Parathyroid adenoma (tissue), 2 donors: ENCODE measurements around the gene BRD4.

Experiments used
- H2AFZ ChIP-seq: fragments of 300-600 bp; sonication (generic); one replicate; pipeline ENCODE4 v1.7.0; 2017; ENCODE audit warnings: antibody characterized with exemption, mild to moderate bottlenecking
- H3K27ac ChIP-seq: fragments of 300-600 bp; sonication (generic); one replicate; pipeline ENCODE4 v1.7.0; 2017
- H3K27me3 ChIP-seq: fragments of 300-600 bp; sonication (generic); one replicate; pipeline ENCODE4 v1.7.0; 2017; ENCODE audit warnings: low read length; ENCODE audit not compliant: control insufficient read depth, insufficient read depth
- H3K36me3 ChIP-seq: fragments of 300-600 bp; sonication (generic); one replicate; pipeline ENCODE4 v1.7.0; 2017; ENCODE audit warnings: low read length; ENCODE audit not compliant: control insufficient read depth, insufficient read depth
- H3K4me1 ChIP-seq: fragments of 300-600 bp; sonication (generic); one replicate; pipeline ENCODE4 v1.7.0; 2017; ENCODE audit warnings: control low read depth
- H3K4me2 ChIP-seq: fragments of 300-600 bp; sonication (generic); one replicate; pipeline ENCODE4 v1.7.0; 2017; ENCODE audit warnings: low read length
- H3K4me3 ChIP-seq: fragments of 300-600 bp; sonication (generic); one replicate; pipeline ENCODE4 v1.7.0; 2017; ENCODE audit warnings: low read depth, low read length
- H3K79me2 ChIP-seq: fragments of 300-600 bp; sonication (generic); one replicate; pipeline ENCODE4 v1.7.0; 2017; ENCODE audit warnings: control low read depth
- H3K9ac ChIP-seq: fragments of 300-600 bp; sonication (generic); one replicate; pipeline ENCODE4 v1.7.0; 2017; ENCODE audit warnings: mild to moderate bottlenecking
- H3K9me3 ChIP-seq: fragments of 300-600 bp; sonication (generic); one replicate; pipeline ENCODE4 v1.7.0; 2017; ENCODE audit warnings: low read length; ENCODE audit not compliant: control insufficient read depth
- CTCF ChIP-seq: fragments of 300-600 bp; sonication (generic); IDR thresholded peaks from one replicate; pipeline ENCODE4 v1.7.0; 2017; ENCODE audit warnings: antibody characterized with exemption, mild to moderate bottlenecking
- donor health status: primary hyperparathyroidism.

The BRD4 gene

GRCh38 chr19:15223649-15224361 lies 108.5 kb downstream of the BRD4 start:
- Histone ChIP-seq H3K4me1 (peaks cover 3% of the 10 kb centered on the region), H3K4me3 (peak overlapping the region; percentile 71), H3K4me2 (peak overlapping the region; percentile 95), H3K79me2 (no peaks in the 10 kb centered on the region), H3K27me3 (no peaks in the 10 kb centered on the region), H3K36me3 (no peaks in the 10 kb centered on the region), H3K9me3 (no peaks in the 10 kb centered on the region), H3K27ac (peak overlapping the region; percentile 46), H3K9ac (no peak overlapping the region), H2AFZ (peak overlapping the region; percentile 98)
- TF ChIP-seq CTCF: no peak

- no peaks in the 10 kb centered on the region for H3K79me2 ChIP-seq
- no peaks in the 10 kb centered on the region for H3K36me3 ChIP-seq
- H3K9me3 ChIP-seq: no peaks in the 10 kb centered on the region
- no peaks in the 10 kb centered on the region for H3K27me3 ChIP-seq
- no peak for TF ChIP-seq CTCF
- peaks cover 3% of the 10 kb centered on the region for H3K4me1 ChIP-seq
- H3K4me3 ChIP-seq: peak overlapping the region; percentile 71
- peak overlapping the region; percentile 98 for H2AFZ ChIP-seq
- no peak overlapping the region for H3K9ac ChIP-seq
- H3K27ac ChIP-seq: peak overlapping the region; percentile 46
- peak overlapping the region; percentile 95 for H3K4me2 ChIP-seq
Measured at GRCh38 chr19:15222738-15223648, 109.3 kb downstream of the BRD4 start.

- no peaks in the 10 kb centered on the region for H3K27me3 ChIP-seq
- H3K4me2 ChIP-seq: no peak overlapping the region
- no peak overlapping the region for H3K27ac ChIP-seq
- no peak for TF ChIP-seq CTCF
- no peak overlapping the region for H2AFZ ChIP-seq
- H3K4me1 ChIP-seq: peaks cover 3% of the 10 kb centered on the region
- H3K36me3 ChIP-seq: no peaks in the 10 kb centered on the region
- no peaks in the 10 kb centered on the region for H3K9me3 ChIP-seq
- H3K9ac ChIP-seq: no peak overlapping the region
- no peak overlapping the region for H3K4me3 ChIP-seq
- H3K79me2 ChIP-seq: no peaks in the 10 kb centered on the region
Measured at GRCh38 chr19:15220833-15221232, 111.5 kb downstream of the BRD4 start.

GRCh38 chr19:15218501-15218900 lies 113.8 kb downstream of the BRD4 start:
- peaks cover 3% of the 10 kb centered on the region for H3K4me1 ChIP-seq
- no peaks in the 10 kb centered on the region for H3K9me3 ChIP-seq
- no peaks in the 10 kb centered on the region for H3K36me3 ChIP-seq
- no peak overlapping the region for H3K4me2 ChIP-seq
- no peaks in the 10 kb centered on the region for H3K79me2 ChIP-seq
- H2AFZ ChIP-seq: no peak overlapping the region
- H3K27ac ChIP-seq: no peak overlapping the region
- H3K9ac ChIP-seq: no peak overlapping the region
- TF ChIP-seq CTCF: no peak
- no peak overlapping the region for H3K4me3 ChIP-seq
- H3K27me3 ChIP-seq: no peaks in the 10 kb centered on the region
